AG04450 (cell line): ENCODE data around the gene SLC38A4. TPM values are rescaled to one million over a fixed set of nuclear protein-coding genes. Genes with fewer than 3 reads are reported as not detected.

ENCODE experiments used
- CTCF ChIA-PET: fragments of 300-600, 350-600 bp; formaldehyde crosslinking; extraction: SDS; loops from one replicate; lab custom pipeline; 2022; ENCODE audit warnings: antibody characterized with exemption, inconsistent platforms; lab: Charles Lee
- POLR2A ChIA-PET: fragments of 350-600 bp; formaldehyde crosslinking; extraction: SDS; loops from one replicate; lab custom pipeline; 2021; ENCODE audit warnings: antibody characterized with exemption, inconsistent platforms; lab: Yijun Ruan, JAX
- DNase-seq: peaks from one replicate; pipeline ENCODE4 v3.0.0-alpha.2; 2011; ENCODE audit warnings: low read depth, low spot score
- H3K27ac ChIP-seq: one replicate; pipeline ENCODE4 v1.5.1; 2012; ENCODE audit warnings: low read depth, low read length, control low read depth
- H3K27me3 ChIP-seq: one replicate; pipeline ENCODE4 v1.6.0; 2012; ENCODE audit warnings: low read length; ENCODE audit not compliant: control insufficient read depth, insufficient read depth
- H3K4me3 ChIP-seq: 2 replicates; pipeline ENCODE4 v1.5.1; 2011; ENCODE audit warnings: mild to moderate bottlenecking, low read depth, low read length, control low read depth
- H3K9me3 ChIP-seq: 2 replicates; pipeline ENCODE4 v1.5.1; 2012; ENCODE audit warnings: low read length; ENCODE audit not compliant: control insufficient read depth, insufficient read depth
- polyA plus RNA-seq: library from polyadenylated mRNA; depleted of rRNA; stranded (reverse); fragments of >200 nt; gene quantifications from 2 replicates; pipeline ENCODE4 v1.2.3, GENCODE V29; 2011
- TF ChIP-seq, protein P1 (sequence below): IDR thresholded peaks from 2 replicates; pipeline ENCODE4 v1.5.1; 2011; ENCODE audit warnings: low read depth, low read length, control low read depth, inconsistent platforms

Gene SLC38A4
- polyA plus RNA-seq, 1 experiment: 12.0 TPM

DNA sequence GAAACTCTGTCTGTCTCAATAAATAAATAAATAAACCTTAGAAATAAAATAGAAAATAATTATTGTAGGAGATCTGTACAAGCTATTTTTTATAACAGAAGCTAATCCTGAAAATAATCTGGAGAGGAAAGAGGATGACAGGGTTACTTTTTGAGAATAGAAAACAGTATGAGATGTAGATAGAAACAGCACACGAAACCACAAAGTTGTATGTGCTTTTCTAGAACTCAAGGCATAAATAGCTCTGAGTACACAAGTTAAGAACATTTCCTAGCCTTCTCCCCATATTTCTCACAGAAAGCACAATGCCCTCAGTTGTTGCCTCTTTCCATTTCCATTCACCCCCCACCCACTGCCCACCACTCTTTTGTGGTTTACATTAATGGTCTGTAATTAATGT, 35.7 kb downstream of the SLC38A4 start:
- Histone ChIP-seq H3K9me3 (no peaks in the 10 kb centered on the region), H3K27me3 (no peaks in the 10 kb centered on the region), H3K4me3 (no peak overlapping the region), H3K27ac (no peak overlapping the region)
- CTCF ChIA-PET: no interaction called here
- TF ChIP-seq, protein P1, sequence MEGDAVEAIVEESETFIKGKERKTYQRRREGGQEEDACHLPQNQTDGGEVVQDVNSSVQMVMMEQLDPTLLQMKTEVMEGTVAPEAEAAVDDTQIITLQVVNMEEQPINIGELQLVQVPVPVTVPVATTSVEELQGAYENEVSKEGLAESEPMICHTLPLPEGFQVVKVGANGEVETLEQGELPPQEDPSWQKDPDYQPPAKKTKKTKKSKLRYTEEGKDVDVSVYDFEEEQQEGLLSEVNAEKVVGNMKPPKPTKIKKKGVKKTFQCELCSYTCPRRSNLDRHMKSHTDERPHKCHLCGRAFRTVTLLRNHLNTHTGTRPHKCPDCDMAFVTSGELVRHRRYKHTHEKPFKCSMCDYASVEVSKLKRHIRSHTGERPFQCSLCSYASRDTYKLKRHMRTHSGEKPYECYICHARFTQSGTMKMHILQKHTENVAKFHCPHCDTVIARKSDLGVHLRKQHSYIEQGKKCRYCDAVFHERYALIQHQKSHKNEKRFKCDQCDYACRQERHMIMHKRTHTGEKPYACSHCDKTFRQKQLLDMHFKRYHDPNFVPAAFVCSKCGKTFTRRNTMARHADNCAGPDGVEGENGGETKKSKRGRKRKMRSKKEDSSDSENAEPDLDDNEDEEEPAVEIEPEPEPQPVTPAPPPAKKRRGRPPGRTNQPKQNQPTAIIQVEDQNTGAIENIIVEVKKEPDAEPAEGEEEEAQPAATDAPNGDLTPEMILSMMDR: no peak
- POLR2A ChIA-PET: no interaction called here
- no peak for DNase-seq

DNA sequence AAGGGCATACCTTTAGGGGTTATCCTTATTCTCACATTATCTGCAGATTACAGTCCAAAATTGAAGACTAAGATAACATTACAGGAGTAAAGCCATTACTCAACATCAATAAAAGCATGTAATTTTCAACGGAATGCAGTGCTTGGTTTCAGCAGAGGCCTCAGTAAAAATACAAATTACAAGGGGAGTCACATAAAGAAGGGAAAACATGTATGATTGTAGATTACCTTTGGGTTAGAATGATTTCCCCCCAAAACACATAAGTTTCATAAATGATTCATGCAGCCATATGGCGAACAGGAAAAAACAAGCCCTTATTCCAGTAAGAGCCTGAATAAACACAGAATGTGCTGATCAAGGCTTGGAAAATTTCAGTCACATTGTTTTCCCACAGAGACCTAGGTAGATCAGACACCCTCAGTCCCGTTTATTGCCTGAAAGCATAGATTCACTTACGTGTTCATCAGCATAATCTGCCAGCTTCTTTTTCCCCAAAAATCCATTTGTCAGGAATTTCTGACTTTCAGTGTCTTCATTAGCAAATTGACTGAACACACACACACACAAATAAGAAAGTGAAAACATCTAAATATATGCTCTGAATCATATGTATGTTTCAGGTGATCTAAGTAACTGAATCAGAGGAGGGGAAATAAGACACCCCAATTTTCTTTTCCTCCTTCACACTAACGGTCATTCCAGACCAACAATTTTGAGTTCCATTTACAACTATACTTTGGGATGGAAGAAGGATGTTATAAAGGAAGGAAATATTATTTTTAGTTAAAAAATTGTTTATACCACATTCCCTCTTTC, 37.5 kb downstream of the SLC38A4 start:
- CTCF ChIA-PET: interaction anchor here (0.6 to 1.3 kb wide), 4 partner anchors 40 to 1060 kb away, joined by 3 to 4 read pairs (median 3); no protein-coding TSS in a partner anchor
- H3K4me3 ChIP-seq: no peak overlapping the region
- TF ChIP-seq, protein P1: no peak
- H3K9me3 ChIP-seq: no peaks in the 10 kb centered on the region
- POLR2A ChIA-PET: no interaction called here
- H3K27ac ChIP-seq: no peak overlapping the region
- DNase-seq: no peak
- H3K27me3 ChIP-seq: no peaks in the 10 kb centered on the region

DNA sequence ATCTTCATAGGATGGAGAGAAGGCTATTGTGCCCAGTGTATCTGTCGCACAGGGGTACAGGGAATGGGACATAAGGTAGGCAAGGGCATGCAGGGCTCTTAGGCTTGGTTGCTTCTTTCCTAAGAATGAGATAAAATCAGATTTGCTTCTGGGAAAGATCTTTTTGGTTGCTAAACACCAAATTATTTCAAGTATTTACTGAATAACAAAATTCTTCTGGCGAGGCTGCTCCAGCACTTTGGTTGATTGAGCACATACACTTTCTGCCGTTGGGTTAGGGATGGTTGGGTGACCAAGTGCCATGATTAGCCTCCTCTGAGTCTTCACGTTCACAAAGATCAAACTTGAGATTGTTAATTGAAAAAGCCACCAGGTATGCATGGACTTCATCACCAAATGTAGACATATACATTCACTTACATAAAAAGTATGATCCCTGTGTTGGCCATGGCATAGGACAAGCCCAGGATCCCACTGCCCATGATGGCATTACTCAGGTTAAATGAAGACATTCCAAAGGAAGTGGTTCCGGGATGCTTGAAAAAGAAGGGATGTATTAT, 38.2 kb downstream of the SLC38A4 start:
- no peaks in the 10 kb centered on the region for H3K9me3 ChIP-seq
- H3K27ac ChIP-seq: peak overlapping the region; percentile 65
- TF ChIP-seq, protein P1: no peak
- H3K4me3 ChIP-seq: no peak overlapping the region
- ChIA-PET POLR2A (interaction anchor here (1.4 kb wide), 1 partner anchor 13 kb away, joined by 3 read pairs; no protein-coding TSS in a partner anchor), CTCF (interaction anchor here (0.6 to 2.0 kb wide), 3 partner anchors 147 to 1059 kb away, joined by 3 to 4 read pairs (median 4); no protein-coding TSS in a partner anchor)
- no peaks in the 10 kb centered on the region for H3K27me3 ChIP-seq
- no peak for DNase-seq

DNA sequence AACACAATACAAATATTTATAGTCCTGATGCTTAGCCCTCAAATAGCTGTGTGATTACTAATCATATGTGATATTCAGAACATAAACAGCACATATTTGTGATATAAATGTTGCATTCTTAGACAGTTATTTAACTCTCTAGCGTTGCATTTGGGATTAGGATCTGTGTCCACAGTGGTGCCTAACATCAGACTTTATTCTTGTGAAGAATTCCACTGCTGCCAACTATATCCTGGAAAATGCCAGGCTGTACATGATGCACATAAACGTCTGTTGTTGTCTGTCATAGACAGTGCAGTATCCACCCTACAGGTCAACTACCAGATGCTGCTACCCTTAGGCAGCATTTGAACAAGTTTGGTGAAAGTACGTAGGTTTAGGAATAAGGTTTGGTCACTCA, 39.0 kb downstream of the SLC38A4 start:
- Histone ChIP-seq H3K27me3 (no peaks in the 10 kb centered on the region), H3K9me3 (no peaks in the 10 kb centered on the region), H3K27ac (peak overlapping the region; percentile 65), H3K4me3 (no peak overlapping the region)
- DNase-seq: peak; percentile 44
- ChIA-PET CTCF (interaction anchor here (0.8 to 2.0 kb wide), 2 partner anchors 148 to 662 kb away, joined by 3 to 4 read pairs; no protein-coding TSS in a partner anchor), POLR2A (interaction anchor here (1.4 kb wide), 1 partner anchor 13 kb away, joined by 3 read pairs; no protein-coding TSS in a partner anchor)
- TF ChIP-seq, protein P1: no peak

DNA sequence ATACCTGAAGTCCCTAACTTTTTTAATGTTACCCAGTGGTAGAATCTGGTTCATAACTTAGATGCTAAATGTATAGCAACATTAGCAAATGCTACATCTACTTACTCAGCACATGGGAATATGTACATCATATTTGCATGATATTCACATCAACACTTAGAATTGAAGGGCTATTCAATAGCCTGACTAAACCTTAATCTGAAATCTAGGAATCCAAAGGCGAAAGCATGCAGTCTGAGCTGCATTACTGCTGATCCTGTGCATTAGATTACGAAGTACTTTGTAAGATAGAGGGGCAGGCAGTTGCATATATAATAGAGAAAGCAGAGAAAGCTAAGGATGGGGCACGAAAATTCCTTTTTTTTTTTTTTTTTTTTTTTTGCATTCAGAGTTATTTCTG, 40.4 kb downstream of the SLC38A4 start:
- Histone ChIP-seq H3K27ac (no peak overlapping the region), H3K9me3 (no peaks in the 10 kb centered on the region), H3K4me3 (no peak overlapping the region), H3K27me3 (no peaks in the 10 kb centered on the region)
- no peak for DNase-seq
- POLR2A ChIA-PET: no interaction called here
- CTCF ChIA-PET: no interaction called here
- TF ChIP-seq, protein P1: no peak
